Tracheal epithelial cell (primary cell): ENCODE measurements around the gene LRRC37A3. TPM values are rescaled to one million over a fixed set of nuclear protein-coding genes. Genes with fewer than 3 reads are reported as not detected.

Source experiments
- total RNA-seq: library from RNA; depleted of rRNA; stranded (reverse); fragments of >200 nt; gene quantifications from 2 replicates; pipeline ENCODE4 v1.2.1, GENCODE V29; 2014

Gene LRRC37A3
- 0.96 and 1.9 TPM in 2 replicates for total RNA-seq

DNA sequence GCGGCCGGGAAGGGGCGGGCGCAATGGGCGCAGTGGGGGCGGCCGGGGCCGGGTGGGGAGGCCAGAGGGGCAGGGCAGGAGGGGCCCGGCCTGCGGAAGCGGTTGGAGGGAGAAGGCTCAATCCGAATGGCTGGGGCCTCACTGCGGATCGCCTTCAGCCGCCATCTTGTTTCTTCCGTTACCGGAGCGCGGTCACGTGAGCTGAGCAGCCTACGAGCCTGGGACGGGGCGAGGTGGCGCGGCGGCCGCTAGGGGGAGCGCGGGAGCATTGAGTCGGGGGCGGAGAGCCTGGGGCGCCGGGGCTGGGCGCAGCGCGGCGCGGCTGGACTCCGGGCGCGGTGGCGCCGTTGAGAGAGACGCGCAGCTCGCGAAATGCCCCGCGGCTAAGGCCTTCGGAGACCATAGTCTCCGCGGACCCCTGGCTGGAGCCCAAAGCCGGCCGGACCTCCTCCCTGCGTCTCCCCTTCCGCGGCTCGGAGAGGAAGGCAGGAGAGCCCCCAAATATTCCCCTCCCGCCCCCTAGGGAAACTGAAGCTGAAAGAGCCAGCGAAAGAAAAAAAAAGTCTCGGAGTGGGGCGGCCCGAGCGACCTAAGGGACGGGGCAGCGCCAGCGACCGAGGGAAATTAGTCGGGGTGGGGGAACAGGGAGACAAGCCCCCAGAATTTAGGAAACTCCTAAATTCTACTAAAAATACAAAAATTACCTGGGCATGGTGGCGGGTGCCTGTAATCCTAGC is at the start of gene LRRC37A3:
LRRC37A3 (minus strand) TSS at position 190 of the 737 bp plus-strand sequence. CDS start 22,221 bp downstream, outside the sequence.

Other genes with a start within 250 kb of the LRRC37A3 start
- gene GNA13, start 137.3 kb upstream of the LRRC37A3 start, total RNA-seq: 52.3 and 66.3 TPM in 2 replicates
- 1.2 and 1.9 TPM in 2 replicates for gene RGS9, start 217.9 kb upstream of the LRRC37A3 start, total RNA-seq